ENCODE results near the gene CDH2.

DNA sequence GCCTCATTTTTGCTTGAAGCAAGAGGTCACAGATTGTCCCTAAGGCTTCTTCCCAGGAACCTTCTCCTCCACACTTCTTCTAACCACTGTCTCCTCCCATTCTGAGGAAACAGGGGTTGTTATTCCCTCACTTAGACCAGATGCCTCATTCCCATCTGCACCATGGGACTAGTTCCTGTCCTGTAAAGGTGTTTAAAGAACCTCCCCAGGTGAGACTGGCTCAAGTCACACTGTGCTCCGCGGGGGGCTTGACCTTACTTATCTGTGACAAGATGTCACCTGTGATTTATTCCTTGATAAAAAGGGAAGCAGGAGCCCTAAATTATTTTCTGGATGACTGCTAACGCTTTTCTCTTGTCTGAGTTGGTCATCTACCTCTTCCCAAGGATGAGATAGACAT, 8.2 kb upstream of the CDH2 start:
- TF ChIP-seq OSR1 (CRISPR knock-in tag; IDR thresholded peaks at IDR 0.05) (no peak), TCF4 (CRISPR knock-in tag; IDR thresholded peaks at IDR 0.05; ENCODE audit: borderline replicate concordance) (no peak), RARB (CRISPR knock-in tag; IDR thresholded peaks at IDR 0.05) (no peak)
